ENCODE measurements around the gene RAB40B.

DNA sequence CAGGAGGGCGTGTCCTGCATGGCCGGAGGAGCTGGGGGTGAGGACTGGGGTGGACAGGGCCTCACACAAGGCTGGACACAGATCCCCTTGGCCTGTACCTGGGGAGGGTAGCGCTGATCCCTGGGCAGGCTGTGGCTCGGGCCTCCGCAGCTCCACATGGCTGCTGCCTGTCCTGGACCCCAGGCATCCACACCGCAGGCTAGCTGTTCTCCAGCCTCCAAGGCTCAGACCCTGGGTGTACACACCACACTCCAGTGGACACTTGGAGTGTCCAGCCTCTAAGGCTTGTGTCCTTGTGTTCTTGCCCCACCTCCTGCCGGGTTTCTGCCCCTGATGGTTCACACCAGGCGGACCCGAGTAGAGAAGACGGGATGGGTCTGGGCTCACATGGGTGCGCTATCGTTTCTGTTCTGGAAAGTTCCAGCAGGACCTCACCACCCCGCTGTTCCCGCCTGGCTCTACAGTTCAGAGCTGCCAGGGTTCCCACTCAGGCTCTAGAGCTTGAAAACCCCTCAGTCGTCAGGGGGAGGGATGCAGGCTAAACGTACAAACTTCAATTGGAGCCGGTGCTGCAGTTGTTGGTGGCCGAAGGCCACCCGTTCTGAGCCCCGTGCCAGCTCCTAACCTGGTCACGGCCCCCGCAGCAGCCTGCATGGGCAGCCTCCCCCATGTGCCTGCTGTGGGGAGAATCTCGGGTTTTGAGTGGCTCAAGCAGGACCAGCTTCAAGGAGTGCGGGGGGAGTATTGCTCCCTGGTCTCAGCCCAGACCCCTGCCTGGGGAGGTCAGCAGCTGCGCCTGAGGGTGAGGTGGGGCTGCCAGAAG, 11.4 kb upstream of the RAB40B start:
- TF ChIP-seq POLR2A (IDR thresholded peaks at IDR 0.05; ENCODE audit: low read length), result no peak
- no peak for TF ChIP-seq GATA1 (IDR thresholded peaks at IDR 0.05; ENCODE audit: low read depth, low read length)

Measured in erythroblast (primary cell).